Activated CD8-positive, alpha-beta memory T cell treated with anti-CD3 and anti-CD28 coated beads, Interleukin-2, amount 50 U/mL, for 1 hour (primary cell): Measurements from ENCODE around the gene AWAT2.
"Not testable (repeated sequence)": the region's sequence is repeated elsewhere in the genome, so short reads cannot be mapped to it uniquely, and the experiment has no call there.

Experiments
- DNase-seq: peaks from one replicate; pipeline ENCODE4 v3.0.0-alpha.2; 2020; ENCODE audit errors: extremely low read depth

Gene AWAT2

GRCh38 chrX:70001269-70001668 is 48.5 kb downstream of the AWAT2 start:
- DNase-seq = no peak

GRCh38 chrX:69998299-69998698 is 51.4 kb downstream of the AWAT2 start:
- DNase-seq = not testable (repeated sequence)

GRCh38 chrX:69996113-69996468 is 53.6 kb downstream of the AWAT2 start:
- DNase-seq = no peak

GRCh38 chrX:69995362-69996112 is 54.2 kb downstream of the AWAT2 start:
- no peak for DNase-seq

- no peak for DNase-seq
Measured at GRCh38 chrX:69993494-69993893, 56.2 kb downstream of the AWAT2 start.

GRCh38 chrX:69991685-69992084 is 58.1 kb downstream of the AWAT2 start:
- DNase-seq = no peak
